ENCODE data around the gene KPNA5.

Gene KPNA5

GRCh38 chr6:116772450-116772849, 91.4 kb downstream of the KPNA5 start:
- no peaks in the 10 kb centered on the region for H3K36me3 ChIP-seq (ENCODE audit: control insufficient read depth, insufficient read depth, low read length)
- no peaks in the 10 kb centered on the region for H3K9me3 ChIP-seq (ENCODE audit: control insufficient read depth, low read length)
- DNase-seq: no peak
- H3K4me1 ChIP-seq (ENCODE audit: control insufficient read depth, insufficient read depth, low read length, poor library complexity, severe bottlenecking): no peaks in the 10 kb centered on the region
- H3K27me3 ChIP-seq (replicated peaks; ENCODE audit: control insufficient read depth, insufficient read depth, low read length, poor library complexity, severe bottlenecking): no peaks in the 10 kb centered on the region
- H3K4me3 ChIP-seq (ENCODE audit: insufficient read depth, low read depth, low read length, poor library complexity, severe bottlenecking): no peak overlapping the region
- no peak overlapping the region for H3K27ac ChIP-seq (ENCODE audit: insufficient read depth, low read length, poor library complexity, severe bottlenecking)

- no peaks in the 10 kb centered on the region for H3K4me1 ChIP-seq (ENCODE audit: control insufficient read depth, insufficient read depth, low read length, poor library complexity, severe bottlenecking)
- no peak overlapping the region for H3K4me3 ChIP-seq (ENCODE audit: insufficient read depth, low read depth, low read length, poor library complexity, severe bottlenecking)
- H3K36me3 ChIP-seq (ENCODE audit: control insufficient read depth, insufficient read depth, low read length): no peaks in the 10 kb centered on the region
- H3K27me3 ChIP-seq (replicated peaks; ENCODE audit: control insufficient read depth, insufficient read depth, low read length, poor library complexity, severe bottlenecking): no peaks in the 10 kb centered on the region
- no peak overlapping the region for H3K27ac ChIP-seq (ENCODE audit: insufficient read depth, low read length, poor library complexity, severe bottlenecking)
- H3K9me3 ChIP-seq (ENCODE audit: control insufficient read depth, low read length): no peaks in the 10 kb centered on the region
- no peak for DNase-seq
Observed at GRCh38 chr6:116773886-116774285, 92.9 kb downstream of the KPNA5 start.

- H3K4me3 ChIP-seq (ENCODE audit: insufficient read depth, low read depth, low read length, poor library complexity, severe bottlenecking): no peak overlapping the region
- H3K4me1 ChIP-seq (ENCODE audit: control insufficient read depth, insufficient read depth, low read length, poor library complexity, severe bottlenecking): no peaks in the 10 kb centered on the region
- no peaks in the 10 kb centered on the region for H3K9me3 ChIP-seq (ENCODE audit: control insufficient read depth, low read length)
- no peaks in the 10 kb centered on the region for H3K27me3 ChIP-seq (replicated peaks; ENCODE audit: control insufficient read depth, insufficient read depth, low read length, poor library complexity, severe bottlenecking)
- DNase-seq: no peak
- H3K36me3 ChIP-seq (ENCODE audit: control insufficient read depth, insufficient read depth, low read length): no peaks in the 10 kb centered on the region
- no peak overlapping the region for H3K27ac ChIP-seq (ENCODE audit: insufficient read depth, low read length, poor library complexity, severe bottlenecking)
Observed at GRCh38 chr6:116779573-116780164, 98.7 kb downstream of the KPNA5 start.

- Histone ChIP-seq H3K27ac (ENCODE audit: insufficient read depth, low read length, poor library complexity, severe bottlenecking) (no peak overlapping the region), H3K9me3 (ENCODE audit: control insufficient read depth, low read length) (no peaks in the 10 kb centered on the region), H3K27me3 (replicated peaks; ENCODE audit: control insufficient read depth, insufficient read depth, low read length, poor library complexity, severe bottlenecking) (no peaks in the 10 kb centered on the region), H3K36me3 (ENCODE audit: control insufficient read depth, insufficient read depth, low read length) (no peaks in the 10 kb centered on the region), H3K4me3 (ENCODE audit: insufficient read depth, low read depth, low read length, poor library complexity, severe bottlenecking) (no peak overlapping the region), H3K4me1 (ENCODE audit: control insufficient read depth, insufficient read depth, low read length, poor library complexity, severe bottlenecking) (no peaks in the 10 kb centered on the region)
- no peak for DNase-seq
Observed at GRCh38 chr6:116783852-116784251, 102.8 kb downstream of the KPNA5 start.
